SKM-1 treated with dmso at 0.1 percent for 144 hours (cell line): Measurements from ENCODE around the gene GABBR2.

Source experiments
- DNase-seq: peaks from one replicate; lab custom pipeline; 2025; ENCODE audit not compliant: unreplicated experiment; lab: John Stamatoyannopoulos, UW

GABBR2 gene

DNA sequence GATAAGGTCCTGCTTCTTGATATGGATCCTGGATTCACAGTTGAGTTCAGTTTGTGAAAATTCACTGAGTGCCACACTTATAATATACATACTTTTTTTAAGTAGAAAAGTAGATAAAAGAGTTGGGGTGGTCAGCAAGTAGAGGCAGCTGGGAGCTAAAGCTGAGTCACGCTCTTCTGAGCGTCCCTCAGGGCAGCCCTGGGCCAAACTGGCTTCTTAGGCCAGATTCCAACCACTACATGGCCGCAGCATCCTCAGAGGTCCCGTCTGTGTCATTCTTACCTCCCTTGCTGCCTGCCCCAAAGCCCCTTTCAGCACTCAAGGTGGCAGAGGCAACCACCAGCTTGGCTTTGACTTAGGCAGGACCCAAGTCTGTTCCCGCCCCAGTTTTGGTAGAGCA, 329.9 kb downstream of the GABBR2 start:
- DNase-seq, result no peak

DNA sequence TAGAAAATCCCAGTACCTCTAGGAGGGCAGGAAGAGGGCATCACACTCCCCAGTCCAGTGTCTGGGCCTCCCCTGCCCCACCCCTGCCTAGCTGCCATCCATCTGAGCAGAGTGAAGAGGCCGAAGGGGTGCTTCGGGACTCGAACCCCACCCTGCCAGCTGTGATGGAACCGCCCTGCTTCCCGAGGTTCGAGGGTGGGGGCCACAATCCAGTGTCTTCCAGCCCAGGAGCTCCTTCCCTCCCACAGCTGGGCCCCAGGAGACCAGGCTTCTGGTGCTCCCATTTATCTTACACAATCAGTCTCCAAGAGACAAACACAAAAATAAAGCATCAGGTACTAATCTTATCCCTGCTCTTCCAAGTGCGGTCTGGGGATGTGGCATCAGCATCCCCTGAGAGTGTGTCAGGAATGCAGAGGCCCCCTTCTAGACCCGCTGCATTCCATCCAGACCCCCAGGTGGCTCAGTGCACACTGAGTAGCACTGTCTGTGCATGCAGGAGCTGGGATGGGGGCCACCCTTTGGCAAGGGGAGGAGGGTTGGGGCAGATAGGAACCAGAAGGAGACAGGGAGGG, 330.4 kb downstream of the GABBR2 start:
- DNase-seq, result no peak

DNA sequence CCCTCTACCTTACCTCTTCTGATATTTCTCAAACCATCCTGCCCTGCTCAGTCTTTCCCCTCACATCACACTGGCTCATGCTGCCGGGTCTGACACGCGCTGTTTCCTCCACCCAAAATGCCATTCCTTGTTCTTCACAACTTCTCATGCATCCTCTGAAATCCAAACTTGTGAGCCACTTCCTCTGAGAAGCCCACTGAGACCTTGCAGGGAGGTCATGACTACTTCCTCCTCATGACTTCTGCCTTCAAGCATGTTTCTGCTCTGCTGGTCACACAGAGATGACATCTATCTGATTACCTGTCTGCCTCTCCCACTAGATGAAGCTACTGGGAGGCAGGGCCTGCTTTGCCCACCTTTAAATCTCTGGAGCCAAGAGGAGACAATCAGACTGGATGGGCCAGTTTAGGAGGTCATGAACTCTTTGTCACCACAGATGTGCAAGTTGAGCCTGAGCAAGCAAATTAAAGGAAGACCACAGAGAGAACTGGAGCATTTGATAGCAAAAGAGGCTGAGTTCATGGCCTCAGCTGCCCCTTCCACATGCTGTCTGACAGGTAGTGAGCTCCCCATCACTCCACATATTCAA, 333.5 kb downstream of the GABBR2 start:
- DNase-seq, result peak; percentile 8

GRCh38 chr9:98374385-98375051, 334.2 kb downstream of the GABBR2 start:
- no peak for DNase-seq

- no peak for DNase-seq
Measured at GRCh38 chr9:98373609-98374008, 335.1 kb downstream of the GABBR2 start.

DNA sequence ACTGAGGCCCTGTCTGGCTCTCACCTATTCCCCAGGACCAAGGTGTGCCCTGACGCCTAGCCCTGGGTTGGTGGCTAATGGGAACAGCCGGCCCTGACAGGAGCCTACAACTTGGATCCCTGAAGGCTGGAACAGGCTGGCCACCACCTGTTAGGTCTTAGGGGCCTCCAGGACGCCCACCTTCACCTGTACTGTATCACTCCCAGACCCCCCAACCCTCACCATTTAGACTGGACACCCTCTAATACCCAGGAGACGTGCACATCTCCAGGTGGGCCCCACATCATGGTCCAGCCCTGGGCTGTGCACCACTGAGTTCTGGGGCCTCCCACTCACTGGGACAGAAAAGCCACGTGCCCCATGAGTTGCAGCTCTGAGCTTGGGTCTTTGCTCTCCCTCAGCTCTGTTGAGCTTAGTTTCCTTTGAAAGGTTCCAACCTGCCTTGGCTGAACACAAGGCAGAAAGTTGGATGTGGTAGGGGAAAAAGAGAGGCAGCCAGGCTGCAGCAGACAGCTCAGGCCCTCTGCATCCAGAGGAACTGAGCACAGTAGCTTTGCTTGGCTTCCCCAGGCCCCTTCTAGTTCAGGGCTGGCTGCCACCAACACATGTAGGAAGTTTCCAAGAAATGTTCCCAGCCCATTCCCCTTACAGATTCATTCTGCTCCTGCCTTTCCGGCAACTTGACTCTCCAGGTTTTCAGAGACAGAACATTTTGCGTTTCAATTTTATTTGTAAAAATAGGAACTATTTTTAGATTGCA, 336.5 kb downstream of the GABBR2 start:
- DNase-seq, result no peak

DNA sequence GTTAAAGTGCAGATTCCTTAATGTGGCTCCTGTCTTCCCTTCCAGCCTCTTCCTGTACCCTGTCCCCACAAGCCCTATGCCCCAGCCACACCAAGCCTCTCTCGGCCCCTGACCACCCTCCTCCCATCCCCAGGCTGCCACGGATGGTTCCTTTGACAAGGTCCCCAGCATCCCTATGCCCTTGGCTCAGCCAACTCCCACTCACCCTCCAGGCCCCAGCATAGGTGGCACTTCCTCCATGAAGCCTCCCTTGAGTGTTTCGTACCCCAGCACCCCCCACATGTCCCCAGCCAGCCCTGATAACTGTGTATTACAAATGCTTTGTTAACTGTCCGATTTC, 337.8 kb downstream of the GABBR2 start:
- DNase-seq, result no peak

DNA sequence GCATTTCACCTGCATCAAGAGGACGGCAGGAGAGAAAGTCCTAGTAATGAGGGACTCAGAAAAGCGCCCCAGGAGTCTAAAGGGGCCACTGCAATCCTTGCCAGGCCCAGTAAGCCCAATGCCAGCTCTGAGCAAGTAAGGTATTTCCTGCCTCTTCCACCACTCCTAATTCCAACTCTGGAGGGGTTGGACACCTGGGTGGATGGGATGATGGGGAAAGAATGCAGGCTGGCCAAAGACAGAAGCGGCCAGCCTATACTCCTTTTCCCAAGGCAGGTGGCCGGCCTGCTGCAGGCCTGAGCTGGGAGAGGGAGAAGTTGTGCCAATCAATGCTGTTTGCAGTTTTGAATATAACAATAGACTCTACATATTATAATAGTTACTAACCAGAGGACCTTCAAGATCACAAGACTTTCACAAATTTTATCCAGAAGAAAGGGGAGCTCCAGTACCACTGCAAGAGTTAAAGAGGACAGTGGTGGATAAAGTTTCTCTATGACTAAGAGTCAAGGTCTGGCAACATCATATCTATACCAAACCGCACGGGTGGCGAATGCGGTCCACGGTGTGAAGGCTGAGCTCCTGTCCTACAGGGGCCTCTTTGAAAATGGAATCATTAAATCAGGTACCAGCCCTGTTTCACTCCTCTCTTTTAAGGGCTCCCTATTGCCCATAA, 338.3 kb downstream of the GABBR2 start:
- no peak for DNase-seq

DNA sequence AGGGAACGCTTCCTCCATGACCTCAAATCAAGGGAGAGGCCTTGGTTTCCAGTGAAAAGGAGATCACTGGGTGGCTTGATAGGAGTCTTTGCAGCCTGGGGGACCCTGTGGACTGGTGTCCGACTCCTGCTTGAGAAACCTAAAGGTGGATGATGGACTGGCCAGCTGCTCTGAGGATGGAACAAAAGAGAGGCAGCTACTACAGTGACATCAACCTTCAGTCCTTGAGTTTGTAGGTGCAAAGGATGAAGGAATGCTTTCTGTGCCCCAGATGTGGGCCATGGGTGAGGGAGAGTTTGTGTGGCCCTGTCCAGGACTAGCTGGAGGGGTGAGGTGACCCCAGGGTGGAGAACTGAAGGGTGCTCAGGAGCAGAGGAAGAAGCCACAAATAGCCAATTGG, 338.8 kb downstream of the GABBR2 start:
- DNase-seq, result no peak

DNA sequence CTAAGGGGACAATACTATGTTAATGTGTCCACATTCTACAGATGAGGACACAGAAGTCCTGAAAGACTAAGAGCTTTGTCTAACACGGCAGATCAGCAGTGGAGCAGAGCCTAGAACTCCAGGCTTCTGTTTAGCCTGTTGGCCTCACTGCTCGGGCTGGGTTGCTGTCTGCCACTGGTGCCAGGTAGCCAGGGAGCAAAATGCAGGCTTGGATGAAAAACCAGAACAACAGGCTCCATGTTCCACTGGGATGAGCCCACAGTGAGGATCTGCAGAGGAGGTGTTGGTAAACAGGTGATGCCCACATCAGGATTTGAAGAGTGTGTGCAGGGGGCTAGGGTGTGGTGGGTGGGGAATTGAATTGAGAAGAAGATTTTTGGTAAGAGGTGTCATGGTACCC, 339.3 kb downstream of the GABBR2 start:
- no peak for DNase-seq

- no peak for DNase-seq
Measured at GRCh38 chr9:98369066-98369425, 339.7 kb downstream of the GABBR2 start.

DNA sequence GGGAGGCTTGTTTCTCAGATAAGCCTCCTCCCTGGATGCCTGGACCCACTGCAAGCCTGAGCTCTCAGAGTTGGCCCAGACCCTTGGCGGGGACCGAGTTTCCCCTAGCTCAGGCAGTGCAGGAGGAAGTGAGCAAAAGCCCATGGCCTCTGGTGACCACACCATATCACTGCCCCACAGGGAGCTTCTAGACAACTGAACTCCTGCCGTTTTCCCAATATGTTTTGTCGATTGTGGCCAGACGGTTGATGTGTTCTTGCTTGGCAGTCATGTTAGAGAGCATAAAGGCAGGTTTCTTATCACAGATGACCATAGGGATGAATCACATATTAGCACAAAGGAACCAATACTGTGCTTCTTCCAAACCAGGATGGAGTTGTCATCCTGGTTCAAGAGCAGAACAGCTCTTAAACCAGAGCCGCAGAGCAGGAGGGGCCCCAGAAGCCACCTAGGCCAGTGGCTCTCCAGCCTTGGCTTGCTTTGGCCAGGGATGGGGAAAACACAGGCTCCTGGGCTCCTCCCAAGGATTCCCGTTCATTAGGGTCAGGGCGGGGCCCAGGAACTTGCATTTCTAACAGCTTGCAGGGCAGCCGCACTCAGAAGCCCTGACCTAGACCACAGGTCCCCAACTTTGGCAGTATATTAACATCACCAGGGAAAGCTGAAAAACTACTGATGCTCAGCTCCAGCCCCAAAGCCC, 340.2 kb downstream of the GABBR2 start:
- no peak for DNase-seq

GRCh38 chr9:98367923-98368322, 340.8 kb downstream of the GABBR2 start:
- DNase-seq, result no peak

DNA sequence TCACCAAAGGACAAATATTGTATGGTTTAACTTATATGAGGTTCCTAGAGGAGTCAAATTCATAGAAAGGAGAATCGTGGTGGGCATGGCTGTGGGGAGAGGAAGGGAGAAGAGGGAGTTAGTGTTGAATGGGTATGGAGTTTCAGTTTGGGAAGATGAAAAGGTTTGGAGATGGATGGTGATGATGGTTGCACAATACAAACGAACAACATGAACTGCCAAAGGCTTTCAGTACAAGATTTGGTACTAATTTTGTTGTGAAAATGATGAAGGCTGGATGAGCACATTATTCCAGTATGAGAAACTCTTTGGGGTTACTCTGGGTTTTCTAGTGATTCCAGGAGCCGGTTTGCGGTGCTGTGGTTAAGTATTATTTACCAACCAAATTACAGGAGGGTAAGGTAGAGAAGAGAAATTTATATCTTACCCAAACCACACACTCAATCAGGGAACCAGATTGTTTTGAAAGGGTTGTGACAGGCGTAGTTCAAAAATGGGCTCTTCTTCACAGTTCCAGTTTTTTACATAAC, 341.3 kb downstream of the GABBR2 start:
- no peak for DNase-seq

DNA sequence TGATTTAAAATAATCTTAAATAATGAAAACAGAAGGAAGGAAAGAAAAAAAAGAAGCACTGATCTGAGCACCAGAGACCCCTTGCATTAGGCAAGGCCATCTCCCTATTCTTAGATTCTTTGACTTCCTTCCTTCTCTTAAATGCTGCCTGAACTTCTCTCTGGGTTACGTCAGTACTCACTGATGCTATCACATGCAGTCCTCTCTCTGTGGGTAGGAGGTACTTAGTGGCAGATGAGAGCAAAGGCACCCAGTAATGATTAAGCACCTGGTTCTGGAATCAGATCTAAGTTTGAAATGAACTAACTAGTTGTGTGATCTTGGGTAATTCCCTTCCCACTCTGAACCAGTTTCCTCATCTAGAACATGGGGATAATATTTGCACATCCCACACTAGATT, 343.0 kb downstream of the GABBR2 start:
- no peak for DNase-seq

DNA sequence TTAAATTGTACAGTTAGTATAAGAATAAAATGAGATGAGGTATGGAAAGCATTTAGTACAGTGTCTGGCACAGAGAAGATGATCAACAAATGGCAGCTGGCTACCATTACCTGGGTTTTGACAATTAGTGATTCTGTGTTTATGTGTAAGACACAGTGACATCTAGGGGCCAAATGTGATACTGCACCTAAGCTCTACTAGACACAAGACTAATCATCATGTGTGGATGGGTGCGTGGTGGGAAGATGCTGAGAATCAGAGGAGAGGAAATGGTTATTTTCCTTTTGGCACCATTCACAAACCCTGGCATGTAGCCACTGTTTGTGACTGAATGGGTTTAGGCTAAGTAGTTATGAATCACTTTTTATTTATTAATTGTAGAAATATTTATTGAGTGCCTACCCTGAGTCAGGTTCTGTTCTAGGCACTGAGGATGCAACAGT, 343.5 kb downstream of the GABBR2 start:
- DNase-seq, result no peak

DNA sequence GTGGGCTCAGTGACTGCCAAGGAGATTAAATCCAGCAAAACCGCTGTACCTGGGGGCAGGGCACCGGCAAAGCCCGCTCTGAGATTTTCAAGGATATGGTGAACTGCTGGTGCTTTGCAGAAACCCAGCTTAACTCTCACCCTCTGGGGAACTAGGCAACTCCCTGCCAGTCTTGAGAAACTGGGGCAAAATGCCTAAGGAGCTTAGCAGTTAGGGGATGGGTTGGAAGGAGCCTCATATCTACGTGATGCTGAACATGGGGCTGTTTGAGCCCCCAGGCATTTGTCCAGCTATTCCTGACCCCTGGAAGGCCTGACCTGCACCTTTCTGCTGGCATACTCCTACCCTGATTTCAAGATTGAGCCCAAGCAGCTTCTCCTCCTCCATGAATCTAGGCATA, 344.6 kb downstream of the GABBR2 start:
- no peak for DNase-seq

DNA sequence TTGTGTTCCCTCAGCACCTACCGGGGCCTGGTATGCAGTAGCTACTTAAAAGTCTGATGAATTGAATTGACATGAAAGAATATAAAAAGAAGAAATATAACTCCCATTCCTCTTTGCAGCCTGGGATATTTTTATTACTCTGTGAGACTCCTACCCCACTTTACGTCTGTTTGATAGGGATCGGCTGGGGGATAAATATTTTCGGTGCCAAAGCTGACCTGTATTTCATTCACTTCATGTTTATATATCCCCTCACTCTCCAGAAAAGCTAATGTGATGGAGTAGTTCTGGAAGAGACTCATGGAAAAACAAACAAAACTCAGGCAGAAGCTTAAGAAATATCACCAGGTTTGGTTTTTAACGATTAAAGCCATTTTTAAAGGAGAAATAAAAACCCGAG, 345.1 kb downstream of the GABBR2 start:
- no peak for DNase-seq

- DNase-seq, result no peak
Measured at GRCh38 chr9:98362624-98363252, 346.0 kb downstream of the GABBR2 start.

DNA sequence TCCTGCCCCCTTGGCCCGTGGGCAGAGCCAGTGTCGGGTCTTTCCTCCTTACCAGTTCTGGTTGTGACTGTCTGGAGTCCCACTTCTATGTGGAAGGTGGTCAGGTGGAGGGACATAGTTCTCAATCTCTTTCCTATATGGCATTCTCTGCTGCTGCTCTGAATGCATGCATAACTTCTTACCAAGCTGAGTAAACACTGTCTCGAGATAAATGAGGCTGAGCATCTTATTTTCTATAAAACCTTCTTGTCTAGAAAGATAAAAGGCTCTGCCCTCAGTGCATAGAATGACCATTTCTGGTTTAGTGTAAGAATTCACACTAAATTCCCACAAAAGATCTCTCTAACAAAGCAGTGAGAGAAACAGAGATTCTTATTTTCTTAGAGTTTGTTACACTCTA, 347.1 kb downstream of the GABBR2 start:
- DNase-seq, result no peak
